H54 (cell line): Measurements from ENCODE around the gene CEACAM16.

ENCODE experiments used
- DNase-seq: peaks from one replicate; pipeline ENCODE4 v3.0.0; 2011; ENCODE audit warnings: low spot score, mixed read lengths; ENCODE audit not compliant: insufficient read length
- FAIRE-seq: peaks from 3 replicates; lab custom pipeline; 2011; peaks lifted over from hg19 to GRCh38; lab: Jason Lieb, UNC
- POLR2A ChIP-seq: IDR thresholded peaks from 2 replicates; pipeline ENCODE4 v1.6.1; 2011; ENCODE audit warnings: low read depth, mild to moderate bottlenecking, low read length

CEACAM16 gene

DNA sequence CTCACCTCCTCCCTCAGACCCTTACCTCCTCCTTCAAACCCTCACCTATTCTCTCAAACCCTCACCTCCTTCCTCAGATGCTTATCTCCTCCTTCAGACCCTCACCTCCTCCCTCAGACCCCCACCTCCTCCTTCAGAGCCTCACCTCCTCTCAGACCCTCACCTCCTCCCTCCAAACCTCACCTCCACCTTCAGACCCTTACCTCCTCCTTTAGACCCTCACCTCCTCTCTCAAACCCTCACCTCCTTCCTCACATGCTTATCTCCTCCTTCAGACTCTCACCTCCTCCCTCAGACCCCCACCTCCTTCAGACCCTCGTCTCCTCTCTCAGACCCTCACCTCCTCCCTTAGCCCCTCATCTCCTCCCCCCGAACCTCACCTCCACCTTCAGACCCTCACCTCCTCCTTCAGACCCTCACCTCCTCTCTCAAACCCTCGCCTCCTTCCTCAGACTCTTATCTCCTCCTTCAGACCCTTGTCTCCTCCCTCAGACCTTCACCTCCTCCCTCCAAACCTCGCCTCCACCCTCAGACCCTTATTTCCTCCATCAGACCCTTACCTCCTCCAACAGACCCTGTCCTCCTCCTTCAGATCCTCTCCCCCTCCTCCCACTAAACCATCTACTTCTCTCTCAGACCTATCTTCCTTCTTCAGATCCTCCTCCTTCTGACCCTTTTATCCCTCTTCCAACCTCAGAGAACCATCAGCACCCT is 47.1 kb downstream of the CEACAM16 start:
- DNase-seq = no peak
- no peak for TF ChIP-seq POLR2A
- FAIRE-seq = no peak

DNA sequence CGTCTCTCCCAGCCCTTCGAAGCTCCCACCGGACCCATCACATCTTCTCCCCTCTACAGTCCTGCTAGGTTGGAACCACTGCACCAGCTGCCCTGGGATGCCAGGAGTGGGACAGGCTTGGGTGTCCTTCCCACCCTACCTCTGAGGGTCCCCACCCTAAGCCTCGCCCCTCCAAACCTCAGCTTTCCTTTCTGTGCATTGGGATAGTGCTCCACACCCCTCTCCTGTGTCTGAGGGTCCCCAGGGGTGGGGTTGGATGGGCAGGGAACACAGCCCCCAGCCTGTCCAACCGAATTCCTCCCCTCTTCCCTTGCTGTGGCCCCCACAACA is 47.6 kb downstream of the CEACAM16 start:
- TF ChIP-seq POLR2A = no peak
- no peak for FAIRE-seq

DNA sequence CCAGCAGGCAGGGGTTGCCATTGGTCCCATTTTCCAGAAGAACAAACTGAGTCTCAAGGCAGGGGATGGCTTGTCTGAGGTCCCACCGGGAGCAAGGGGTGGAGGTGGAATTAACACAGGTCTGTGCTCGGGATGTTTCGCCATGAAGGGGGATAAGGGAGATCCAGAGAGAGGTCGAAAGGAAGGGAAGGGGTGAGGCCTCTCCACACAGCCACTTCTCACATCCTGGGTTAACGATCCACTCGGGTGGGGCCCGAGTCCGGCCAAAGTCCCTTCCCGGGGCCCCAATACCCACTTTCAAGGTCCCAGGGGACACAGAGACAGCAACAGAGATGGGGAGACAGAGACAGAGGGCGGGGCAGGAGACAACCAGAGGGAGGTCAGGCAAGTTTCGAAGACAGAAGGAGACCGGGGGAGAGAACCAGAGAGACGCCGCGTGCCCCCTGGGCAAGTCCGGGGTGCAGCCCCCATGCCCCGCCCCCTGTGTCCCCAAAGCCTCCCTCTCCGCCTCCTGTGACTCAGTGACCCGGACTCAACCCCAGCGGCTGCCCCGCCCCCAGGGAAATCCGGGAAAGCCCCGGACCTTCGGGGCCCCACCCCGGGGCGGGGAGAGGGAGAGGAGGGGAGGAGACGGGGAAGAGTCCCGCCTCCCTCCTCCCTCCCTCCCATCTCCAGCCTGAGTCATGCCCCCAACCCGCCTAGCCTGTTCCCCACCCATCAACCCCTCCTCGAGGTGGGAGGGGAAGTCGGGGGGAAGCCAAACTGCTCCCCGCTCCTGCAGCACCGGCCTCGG is 48.2 kb downstream of the CEACAM16 start:
- peak; percentile 80 for FAIRE-seq
- DNase-seq = peak; percentile 92
- TF ChIP-seq POLR2A = no peak; the same call in none of the 2 replicates

More for the DNA sequence above, 47.6 kb downstream of the CEACAM16 start:
- DNase-seq = no peak

DNA sequence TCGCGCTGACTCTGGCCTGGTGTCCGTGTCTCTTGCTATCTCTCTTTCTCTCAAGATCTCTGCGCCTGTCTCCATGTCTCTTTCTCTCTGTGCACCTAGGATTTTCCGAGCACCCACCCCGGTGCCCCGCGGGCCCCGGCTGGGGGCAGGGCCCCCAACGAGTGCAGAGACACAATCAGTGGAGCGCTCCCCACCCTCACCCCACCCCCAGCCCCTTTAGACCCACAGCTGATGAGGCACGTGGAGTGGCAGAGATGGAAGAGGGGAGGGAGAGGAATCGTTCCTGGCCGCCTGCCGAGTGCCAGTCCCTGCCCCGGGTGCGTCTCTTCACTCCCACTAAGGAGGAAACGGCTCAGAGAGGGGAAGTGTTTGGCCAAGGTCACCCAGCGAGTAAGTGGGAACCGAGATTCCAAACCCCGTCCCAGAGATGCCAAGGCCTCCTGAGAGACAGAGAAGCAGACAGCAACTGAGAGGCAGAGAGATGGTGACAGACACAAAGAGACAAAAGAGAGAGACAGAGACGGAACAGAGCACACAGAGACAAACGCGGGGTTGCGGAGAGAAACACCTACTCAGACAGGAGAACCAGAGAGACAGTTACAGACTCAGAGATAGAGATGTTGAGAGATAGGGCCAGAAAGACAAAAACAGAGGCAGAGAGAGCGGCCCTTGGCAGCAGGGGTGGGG is 48.9 kb downstream of the CEACAM16 start:
- TF ChIP-seq POLR2A = peak; percentile 82; the same call in 1 of the 2 replicates
- no peak for DNase-seq
- FAIRE-seq = no peak

DNA sequence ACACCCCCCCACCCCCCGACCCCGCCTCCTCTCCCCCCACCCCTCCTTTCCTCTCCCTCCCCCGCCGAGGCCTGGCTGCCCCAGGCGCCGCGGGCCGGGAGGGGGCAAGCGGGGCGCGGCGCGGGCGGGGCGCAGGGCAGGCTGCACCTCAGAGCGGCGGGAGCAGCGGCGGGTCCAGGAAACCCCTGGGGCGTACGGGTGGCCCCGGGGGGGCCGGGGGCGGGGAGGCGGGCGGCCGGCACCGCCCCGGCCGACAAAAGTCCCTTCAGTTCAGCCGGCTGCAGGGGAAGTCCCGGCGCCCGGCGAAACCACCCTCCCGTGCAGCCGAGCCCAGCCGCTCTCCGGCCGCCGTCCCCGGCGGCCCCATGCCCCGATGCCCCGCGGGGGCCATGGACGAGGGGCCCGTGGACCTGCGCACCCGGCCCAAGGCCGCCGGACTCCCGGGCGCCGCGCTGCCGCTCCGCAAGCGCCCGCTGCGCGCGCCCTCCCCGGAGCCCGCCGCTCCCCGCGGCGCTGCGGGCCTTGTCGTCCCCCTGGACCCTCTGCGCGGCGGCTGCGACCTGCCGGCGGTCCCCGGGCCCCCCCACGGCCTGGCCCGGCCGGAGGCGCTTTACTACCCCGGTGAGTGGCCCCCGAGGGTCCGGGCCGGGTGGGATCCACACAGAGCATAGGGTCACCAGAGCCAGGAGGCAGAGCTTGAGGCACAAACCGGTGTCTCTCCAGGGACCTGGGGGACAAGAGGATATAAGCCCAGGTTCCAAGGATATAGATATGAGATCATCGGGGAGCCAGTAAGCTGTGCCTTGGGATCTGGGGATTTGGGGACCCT is 49.7 kb downstream of the CEACAM16 start, which contains the start of gene BCL3:
Gene BCL3 (plus strand): TSS at position 283 of the 829 bp plus-strand sequence. CDS start 83 bp downstream, at position 366.
- no peak for FAIRE-seq
- no peak for DNase-seq
- TF ChIP-seq POLR2A = peak; percentile 47; the same call in 1 of the 2 replicates

DNA sequence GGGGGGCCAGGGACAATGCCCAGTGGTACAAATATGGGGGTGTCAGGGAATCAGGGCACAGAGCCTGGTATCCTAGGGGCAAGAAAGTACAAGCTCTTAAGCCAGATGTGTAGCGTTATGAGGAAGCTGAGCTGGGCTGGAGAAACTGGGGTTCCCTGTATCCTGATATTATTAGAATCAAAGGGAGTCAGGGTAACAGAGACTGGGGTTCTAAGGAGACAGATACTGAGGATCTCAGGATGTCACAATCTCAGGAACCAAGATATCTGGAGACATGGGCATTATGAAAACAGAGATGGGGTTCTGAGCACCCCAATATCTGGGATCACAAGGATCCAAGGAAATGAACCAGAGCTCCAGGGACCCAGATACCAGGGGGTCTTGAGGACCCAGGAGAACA is 50.3 kb downstream of the CEACAM16 start:
- no peak for DNase-seq
- FAIRE-seq = no peak
- no peak for TF ChIP-seq POLR2A

DNA sequence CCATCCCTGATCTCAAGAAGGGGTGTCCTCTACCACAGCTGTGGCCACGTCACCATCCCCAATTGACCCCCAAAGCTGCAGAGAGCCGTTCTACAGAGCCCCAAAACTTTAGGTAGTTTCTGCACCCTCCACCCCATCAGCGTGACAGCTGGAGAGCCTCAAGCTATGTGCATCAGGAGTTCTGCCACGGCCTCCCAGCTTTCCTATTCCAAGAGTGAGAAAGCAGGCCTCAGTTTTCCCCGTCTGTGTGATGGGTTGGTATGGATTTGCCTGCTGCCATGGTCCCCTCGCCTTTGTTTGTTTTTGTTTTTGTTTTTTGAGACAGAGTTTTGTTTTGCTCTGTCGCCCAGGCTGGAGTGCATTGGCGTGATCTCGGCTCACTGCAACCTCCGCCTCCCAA is 51.0 kb downstream of the CEACAM16 start:
- FAIRE-seq (no peak), DNase-seq (no peak)
- TF ChIP-seq POLR2A = no peak

DNA sequence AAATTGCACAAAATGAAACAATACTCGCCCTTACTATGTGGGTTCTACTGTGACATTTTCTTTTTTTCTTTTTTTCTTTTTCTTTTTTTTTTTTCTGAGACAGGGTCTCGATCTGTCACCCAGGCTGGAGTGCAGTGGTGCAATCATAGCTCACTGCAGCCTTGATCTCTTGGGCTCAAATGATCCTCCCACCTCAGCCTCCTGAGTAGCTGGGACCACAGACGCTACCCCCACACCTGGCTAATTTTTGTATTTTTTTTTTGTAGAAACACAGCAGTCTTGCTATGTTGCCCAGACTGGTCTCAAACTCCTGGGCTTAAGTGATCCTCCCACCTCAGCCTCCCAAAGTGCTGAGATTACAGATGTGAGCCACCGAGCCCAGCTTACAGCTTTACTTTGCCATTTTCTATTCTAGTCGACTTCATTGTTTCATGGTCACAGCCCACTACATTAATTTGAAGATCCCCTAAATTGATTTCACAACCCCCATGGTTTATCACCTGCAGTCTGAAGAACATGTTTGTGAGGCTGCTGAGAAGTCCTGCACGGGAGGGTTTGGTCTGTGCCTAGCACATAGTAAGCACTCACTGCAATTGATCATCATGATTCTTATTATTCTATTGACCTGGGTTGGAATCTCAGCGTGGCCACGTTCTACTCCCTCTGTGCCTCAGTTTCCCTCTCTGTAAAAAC is 53.3 kb downstream of the CEACAM16 start:
- FAIRE-seq = no peak
- no peak for DNase-seq
- no peak for TF ChIP-seq POLR2A

DNA sequence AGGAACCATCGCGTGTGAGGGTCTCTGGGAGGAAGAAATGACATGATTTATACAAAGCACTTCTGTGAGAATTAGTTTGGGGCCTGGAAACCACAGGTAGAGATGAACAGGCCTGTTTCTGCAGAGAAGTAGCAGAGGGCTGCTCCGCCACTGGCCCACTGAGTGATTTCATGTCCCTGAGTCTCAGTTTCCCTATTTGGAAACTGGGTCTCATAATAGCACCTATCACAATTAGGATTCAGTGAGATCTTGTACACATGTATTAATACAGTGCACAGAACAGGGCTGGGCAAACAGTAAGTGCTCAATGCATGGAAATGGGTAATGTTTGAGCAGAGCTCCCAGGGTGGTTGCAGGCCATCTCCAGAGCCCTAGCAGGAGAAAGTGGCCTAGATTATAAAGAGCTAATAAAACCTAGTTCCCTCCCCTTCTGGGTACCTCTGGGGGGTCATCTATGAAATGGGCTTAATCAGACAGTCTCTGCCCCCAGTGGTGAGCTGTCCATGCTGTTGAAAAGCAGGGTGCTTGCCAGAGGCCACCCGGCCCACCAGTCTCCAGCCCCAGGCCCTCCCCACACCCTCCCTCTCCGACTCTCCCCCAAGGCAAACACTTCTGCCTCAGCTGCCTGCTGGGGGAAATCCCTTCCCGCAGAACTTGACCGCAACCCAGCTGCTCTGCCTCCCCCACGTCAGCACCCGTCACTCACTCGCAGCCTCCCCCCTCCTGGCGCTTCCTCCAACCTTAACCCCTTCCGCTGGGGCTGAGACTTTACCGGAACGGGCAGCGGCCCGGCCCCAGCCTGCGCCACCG is 54.1 kb downstream of the CEACAM16 start:
- FAIRE-seq (peak; percentile 60), DNase-seq (peak; percentile 96)
- TF ChIP-seq POLR2A = no peak

DNA sequence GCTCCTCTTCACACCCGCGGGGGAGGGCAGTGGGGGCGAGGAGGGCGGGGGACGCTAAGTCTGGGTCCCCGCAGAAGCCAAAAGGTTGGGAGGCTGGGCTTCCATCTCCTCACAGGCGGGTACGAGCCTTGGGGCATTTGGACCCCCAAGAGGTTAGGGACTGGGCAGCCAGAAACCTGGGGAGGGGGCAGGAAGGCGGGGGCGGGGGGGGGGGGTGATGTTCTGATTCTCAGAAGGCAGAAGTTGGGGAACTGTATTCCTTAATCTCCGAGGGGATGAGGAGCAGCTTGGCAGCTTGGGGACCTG is 54.6 kb downstream of the CEACAM16 start:
- FAIRE-seq = no peak
- no peak for TF ChIP-seq POLR2A
- no peak for DNase-seq

DNA sequence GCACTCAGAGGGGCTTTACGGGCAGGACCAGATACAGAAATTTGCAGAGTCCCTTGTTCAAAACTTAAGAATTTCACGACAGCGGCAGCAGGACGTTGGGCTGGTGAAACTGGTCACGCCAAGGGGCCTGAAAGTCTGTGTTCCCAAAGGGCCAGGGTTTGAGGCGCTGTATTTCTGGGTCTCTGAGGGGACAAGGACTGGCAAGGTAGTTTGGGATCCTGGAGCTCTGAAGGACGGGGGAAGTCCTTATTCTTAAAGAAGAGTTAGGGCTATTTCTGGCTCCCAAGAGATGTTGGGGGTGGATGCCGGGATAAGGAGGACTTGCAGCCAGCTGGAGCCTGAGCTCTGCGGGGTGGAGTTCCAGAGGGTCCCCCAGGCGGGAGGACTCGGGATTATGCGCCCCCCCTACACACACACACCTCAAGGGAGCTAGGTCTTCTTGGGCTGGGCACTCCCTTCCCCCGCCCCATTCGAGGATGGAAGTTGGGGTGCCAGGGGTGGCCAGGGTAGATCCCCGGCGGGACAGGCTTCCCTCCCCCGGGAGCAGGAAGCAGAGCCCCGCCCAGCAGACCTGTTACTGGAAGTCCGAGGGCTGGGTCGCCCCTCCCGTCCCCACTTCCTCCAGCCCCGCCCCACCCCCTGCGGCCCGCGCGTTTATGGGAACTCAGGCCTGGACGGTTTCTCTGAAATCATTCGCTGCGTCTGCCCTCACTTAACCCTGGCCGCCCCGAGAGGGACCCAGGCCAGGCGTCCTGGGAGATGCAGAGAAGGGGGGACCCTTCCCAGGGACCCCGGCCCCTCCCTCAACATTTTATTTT is 55.2 kb downstream of the CEACAM16 start:
- FAIRE-seq = no peak
- no peak for TF ChIP-seq POLR2A
- DNase-seq = peak; percentile 98

DNA sequence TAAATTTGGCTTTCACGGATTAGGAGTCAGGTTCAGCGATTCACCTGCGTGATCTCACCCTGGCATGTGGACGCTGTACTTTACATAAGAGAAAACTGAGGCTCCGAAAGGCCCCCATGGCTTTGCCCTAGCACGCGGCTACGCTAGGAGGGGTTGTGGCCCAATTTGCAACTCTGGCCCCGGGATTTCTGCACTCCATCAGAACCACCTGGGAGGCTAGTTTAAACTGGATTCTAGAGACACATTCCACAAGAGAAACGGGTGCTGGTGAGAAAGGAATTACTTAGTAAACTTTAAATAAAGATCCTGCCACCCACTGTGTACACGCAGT is 55.8 kb downstream of the CEACAM16 start:
- FAIRE-seq (no peak), DNase-seq (no peak)
- no peak for TF ChIP-seq POLR2A
